Tibial artery (tissue), 4 donors: ENCODE data around the gene VPS26B.
"Not testable (repeated sequence)": the region's sequence is repeated elsewhere in the genome, so short reads cannot be mapped to it uniquely, and the experiment has no call there.

ENCODE experiments used
- DNase-seq, 2 donors: peaks; one replicate each; pipeline ENCODE4 v3.0.0-alpha.2; 2019
- H3K27ac ChIP-seq, 2 donors: fragments of 200-600 bp; sonication (generic) in 1 of 2; 1 replicate in 1 of 2; 2 replicates in 1 of 2; pipeline ENCODE4 v1.5.1; 2018 to 2019; ENCODE audit warnings: mild to moderate bottlenecking in 1 of 2
- H3K27me3 ChIP-seq, 2 donors: fragments of 200-600 bp; sonication (generic) in 1 of 2; one replicate each; pipeline versions ENCODE4 v1.5.1 to v1.6.0; 2016 to 2019
- H3K36me3 ChIP-seq, 3 donors: fragments of 200-600 bp; sonication (generic) in 2 of 3; one replicate each; pipeline ENCODE4 v1.5.1; 2016 to 2019; ENCODE audit warnings: mild to moderate bottlenecking in 2 of 3
- H3K4me1 ChIP-seq, 4 donors: fragments of 200-600 bp; sonication (generic) in 2 of 4; 1 replicate in 3 of 4; 2 replicates in 1 of 4; pipeline ENCODE4 v1.5.1; 2016 to 2019
- H3K4me3 ChIP-seq, 2 donors: fragments of 200-600 bp; sonication (generic) in 1 of 2; 1 replicate in 1 of 2; 2 replicates in 1 of 2; pipeline ENCODE4 v1.5.1; 2018 to 2019; ENCODE audit warnings: mild to moderate bottlenecking in 2 of 2
- H3K9me3 ChIP-seq, 3 donors: fragments of 200-600 bp; sonication (generic) in 1 of 3; one replicate each; pipeline ENCODE4 v1.5.1; 2016 to 2019
- CTCF ChIP-seq, 2 experiments: fragments of 200-600 bp in 1 of 2; fragments of 450-650 bp in 1 of 2; IDR thresholded peaks; one replicate each; pipeline ENCODE4 v1.5.1; 2017 to 2019; ENCODE audit warnings: antibody characterized with exemption in 2 of 2, mild to moderate bottlenecking in 1 of 2, moderate library complexity in 1 of 2
- intact Hi-C: fragments of 100-400 bp; cut with DNase I; formaldehyde crosslinking; loops from one replicate; pipeline ENCODE4 v1.15.0; 2023; ENCODE audit warnings: low total_unique reads

Gene VPS26B

GRCh38 chr11:134277183-134278001, 52.9 kb downstream of the VPS26B start:
- Histone ChIP-seq H3K4me3 (no peak overlapping the region), H3K27ac (no peak overlapping the region), H3K9me3 (peaks cover 0 to 5% (median 0%) of the 10 kb centered on the region in 3 donors), H3K36me3 (no peaks in the 10 kb centered on the region), H3K27me3 (peaks cover 0 to 55% of the 10 kb centered on the region in 2 donors), H3K4me1 (peaks cover 0 to 23% (median 17%) of the 10 kb centered on the region in 4 donors)
- intact Hi-C loops = no loop called here
- no peak for DNase-seq
- no peak for TF ChIP-seq CTCF (IDR thresholded peaks at IDR 0.05)

- no peak overlapping the region for H3K27ac ChIP-seq
- no peak for DNase-seq
- intact Hi-C loops = no loop called here
- H3K36me3 ChIP-seq = no peaks in the 10 kb centered on the region
- peaks cover 0 to 48% of the 10 kb centered on the region in 2 donors for H3K27me3 ChIP-seq
- no peak for TF ChIP-seq CTCF (IDR thresholded peaks at IDR 0.05)
- H3K9me3 ChIP-seq = peaks cover 0 to 5% (median 0%) of the 10 kb centered on the region in 3 donors
- H3K4me3 ChIP-seq = no peak overlapping the region
- peaks cover 0 to 28% (median 17%) of the 10 kb centered on the region in 4 donors for H3K4me1 ChIP-seq
Observed at GRCh38 chr11:134278356-134278755, 53.9 kb downstream of the VPS26B start.

GRCh38 chr11:134281635-134282034, 57.2 kb downstream of the VPS26B start:
- Histone ChIP-seq H3K4me1 (peaks cover 0 to 16% (median 6%) of the 10 kb centered on the region in 4 donors), H3K27me3 (peaks cover 0 to 22% of the 10 kb centered on the region in 2 donors)
- H3K27ac ChIP-seq, H3K4me3 ChIP-seq, H3K9me3 ChIP-seq, intact Hi-C loops, H3K36me3 ChIP-seq, DNase-seq: not testable (repeated sequence)

GRCh38 chr11:134282121-134283045, 57.9 kb downstream of the VPS26B start:
- Histone ChIP-seq H3K9me3 (peaks cover 0 to 5% (median 0%) of the 10 kb centered on the region in 3 donors), H3K4me1 (peaks cover 0 to 8% (median 0%) of the 10 kb centered on the region in 4 donors), H3K4me3 (no peak overlapping the region), H3K36me3 (no peaks in the 10 kb centered on the region), H3K27ac (no peak overlapping the region), H3K27me3 (peaks cover 0 to 14% of the 10 kb centered on the region in 2 donors)
- no peak for DNase-seq
- intact Hi-C loops = no loop called here
- no peak for TF ChIP-seq CTCF (IDR thresholded peaks at IDR 0.05)

GRCh38 chr11:134283461-134284230, 59.2 kb downstream of the VPS26B start:
- no peaks in the 10 kb centered on the region for H3K9me3 ChIP-seq
- no peak overlapping the region for H3K27ac ChIP-seq
- TF ChIP-seq CTCF (IDR thresholded peaks at IDR 0.05) = no peak
- peaks cover 0 to 5% (median 0%) of the 10 kb centered on the region in 4 donors for H3K4me1 ChIP-seq
- H3K27me3 ChIP-seq = peaks cover 0 to 1% of the 10 kb centered on the region in 2 donors
- H3K36me3 ChIP-seq = no peaks in the 10 kb centered on the region
- no peak overlapping the region for H3K4me3 ChIP-seq
- intact Hi-C loops = no loop called here
- DNase-seq = no peak

- H3K4me3 ChIP-seq, H3K27ac ChIP-seq, H3K36me3 ChIP-seq, H3K27me3 ChIP-seq, intact Hi-C loops, DNase-seq, H3K4me1 ChIP-seq, H3K9me3 ChIP-seq: not testable (repeated sequence)
Observed at GRCh38 chr11:134284349-134284748, 59.9 kb downstream of the VPS26B start.
